D721Med (cell line): ENCODE results near the gene MS4A12.
"Not testable (repeated sequence)": the region's sequence is repeated elsewhere in the genome, so short reads cannot be mapped to it uniquely, and the experiment has no call there.

ENCODE experiments used
- DNase-seq: peaks from one replicate; pipeline ENCODE4 v3.0.0; 2011; ENCODE audit warnings: low spot score; ENCODE audit not compliant: insufficient read length
- FAIRE-seq: peaks from 2 replicates; lab custom pipeline; 2011; peaks lifted over from hg19 to GRCh38; lab: Jason Lieb, UNC
- TF ChIP-seq, protein P1 (sequence below): IDR thresholded peaks from 2 replicates; pipeline ENCODE4 v1.5.1; 2012; ENCODE audit warnings: mild to moderate bottlenecking, control low read depth; ENCODE audit not compliant: insufficient read depth; ENCODE audit errors: missing control alignments

Gene MS4A12

DNA sequence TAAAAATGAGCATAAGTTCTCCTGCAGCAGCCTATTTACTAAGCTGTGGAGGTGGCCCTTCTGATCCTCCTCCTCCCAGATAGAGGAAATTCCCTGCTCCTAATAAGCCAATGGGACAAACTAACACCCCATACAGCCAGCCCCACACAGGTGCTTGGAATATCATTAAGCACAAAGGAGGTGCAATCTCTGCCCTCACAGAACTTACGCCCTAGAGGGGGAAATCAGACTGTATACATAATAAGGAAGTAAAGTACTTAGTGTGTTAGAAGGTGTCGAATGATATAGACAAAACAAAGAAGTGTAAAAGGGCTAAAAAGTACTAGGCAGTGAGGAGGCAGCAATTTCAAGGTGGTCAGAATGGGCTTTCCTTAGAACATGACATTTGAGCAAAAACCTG lies 5.8 kb downstream of the MS4A12 start:
- DNase-seq = no peak
- TF ChIP-seq, protein P1, sequence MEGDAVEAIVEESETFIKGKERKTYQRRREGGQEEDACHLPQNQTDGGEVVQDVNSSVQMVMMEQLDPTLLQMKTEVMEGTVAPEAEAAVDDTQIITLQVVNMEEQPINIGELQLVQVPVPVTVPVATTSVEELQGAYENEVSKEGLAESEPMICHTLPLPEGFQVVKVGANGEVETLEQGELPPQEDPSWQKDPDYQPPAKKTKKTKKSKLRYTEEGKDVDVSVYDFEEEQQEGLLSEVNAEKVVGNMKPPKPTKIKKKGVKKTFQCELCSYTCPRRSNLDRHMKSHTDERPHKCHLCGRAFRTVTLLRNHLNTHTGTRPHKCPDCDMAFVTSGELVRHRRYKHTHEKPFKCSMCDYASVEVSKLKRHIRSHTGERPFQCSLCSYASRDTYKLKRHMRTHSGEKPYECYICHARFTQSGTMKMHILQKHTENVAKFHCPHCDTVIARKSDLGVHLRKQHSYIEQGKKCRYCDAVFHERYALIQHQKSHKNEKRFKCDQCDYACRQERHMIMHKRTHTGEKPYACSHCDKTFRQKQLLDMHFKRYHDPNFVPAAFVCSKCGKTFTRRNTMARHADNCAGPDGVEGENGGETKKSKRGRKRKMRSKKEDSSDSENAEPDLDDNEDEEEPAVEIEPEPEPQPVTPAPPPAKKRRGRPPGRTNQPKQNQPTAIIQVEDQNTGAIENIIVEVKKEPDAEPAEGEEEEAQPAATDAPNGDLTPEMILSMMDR = no peak
- FAIRE-seq = no peak

DNA sequence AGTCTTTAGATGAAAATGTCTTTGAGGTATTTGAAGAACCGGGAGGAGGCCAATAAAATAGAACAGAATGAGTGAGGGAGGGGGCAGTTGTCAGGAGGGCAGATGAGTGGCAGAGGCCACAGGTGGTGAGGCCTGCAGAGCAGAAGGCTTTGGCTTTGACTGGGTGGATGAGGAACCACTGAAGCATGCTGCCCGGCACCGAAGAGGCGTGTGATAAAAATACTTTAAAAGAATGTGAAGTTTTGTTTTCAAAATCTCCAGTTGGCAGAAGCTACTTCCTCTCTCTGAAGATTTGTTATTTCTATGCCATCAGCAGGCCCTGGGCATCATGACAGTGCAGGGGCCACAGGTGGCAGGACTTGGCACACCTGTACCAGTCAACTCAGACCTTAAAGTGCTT lies 6.3 kb downstream of the MS4A12 start:
- no peak for FAIRE-seq
- no peak for DNase-seq
- TF ChIP-seq, protein P1 = no peak

DNA sequence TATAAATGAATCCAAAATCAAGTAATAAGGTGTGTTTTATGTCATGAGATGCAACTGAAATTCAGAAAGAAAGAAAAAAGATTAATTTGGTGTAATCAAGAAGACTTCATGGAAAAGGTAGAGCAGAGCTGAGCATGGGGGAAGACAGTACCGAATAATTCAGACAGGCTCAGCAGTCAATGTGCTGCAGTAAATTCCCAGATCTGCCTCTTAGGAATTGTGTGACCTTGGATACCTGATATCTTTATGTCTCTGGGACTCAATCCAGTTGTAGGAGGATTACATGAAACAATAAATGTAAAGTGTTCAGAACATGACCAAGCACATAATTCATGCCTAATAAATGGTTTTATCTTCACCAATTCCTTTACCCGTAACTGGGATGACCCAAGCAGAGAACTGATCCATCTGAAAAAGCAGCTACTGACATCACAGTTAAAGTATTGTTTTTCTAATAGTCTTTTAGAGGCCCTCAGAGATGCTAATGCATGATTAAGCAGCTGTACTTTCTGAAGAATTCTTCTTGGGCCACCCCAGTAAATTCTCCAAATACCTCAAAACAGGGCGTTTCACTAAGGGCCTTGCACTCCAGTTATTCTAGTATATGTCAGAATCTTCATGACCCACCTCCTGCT lies 7.8 kb downstream of the MS4A12 start:
- FAIRE-seq = no peak
- DNase-seq = no peak
- TF ChIP-seq, protein P1 = no peak

DNA sequence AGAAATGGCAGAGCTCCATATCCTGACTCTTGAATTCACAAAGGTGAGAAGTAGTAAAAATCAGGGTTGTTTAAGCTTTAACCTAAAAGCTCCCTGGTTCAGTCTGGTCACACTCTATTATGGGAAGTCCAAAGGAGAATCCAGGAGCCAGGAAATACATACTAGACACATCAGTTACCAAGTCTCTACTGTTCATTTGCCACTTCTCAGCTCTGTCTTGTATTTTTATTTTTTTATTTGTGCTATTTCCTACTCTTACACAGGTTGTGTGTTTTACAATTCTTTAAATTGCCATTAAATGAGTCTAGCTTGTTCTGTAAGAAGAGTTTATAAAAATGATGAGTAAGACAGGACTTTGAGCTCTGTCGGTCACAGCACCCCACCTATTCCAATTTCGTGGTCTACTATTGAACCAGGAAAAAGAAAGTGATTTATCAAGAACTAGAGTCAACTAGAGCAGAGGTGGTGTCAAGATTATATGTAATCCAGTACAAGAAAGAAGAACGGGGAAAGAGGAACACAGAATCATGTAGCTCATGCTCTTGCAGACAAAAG lies 9.7 kb downstream of the MS4A12 start:
- no peak for FAIRE-seq
- TF ChIP-seq, protein P1 = no peak
- no peak for DNase-seq

DNA sequence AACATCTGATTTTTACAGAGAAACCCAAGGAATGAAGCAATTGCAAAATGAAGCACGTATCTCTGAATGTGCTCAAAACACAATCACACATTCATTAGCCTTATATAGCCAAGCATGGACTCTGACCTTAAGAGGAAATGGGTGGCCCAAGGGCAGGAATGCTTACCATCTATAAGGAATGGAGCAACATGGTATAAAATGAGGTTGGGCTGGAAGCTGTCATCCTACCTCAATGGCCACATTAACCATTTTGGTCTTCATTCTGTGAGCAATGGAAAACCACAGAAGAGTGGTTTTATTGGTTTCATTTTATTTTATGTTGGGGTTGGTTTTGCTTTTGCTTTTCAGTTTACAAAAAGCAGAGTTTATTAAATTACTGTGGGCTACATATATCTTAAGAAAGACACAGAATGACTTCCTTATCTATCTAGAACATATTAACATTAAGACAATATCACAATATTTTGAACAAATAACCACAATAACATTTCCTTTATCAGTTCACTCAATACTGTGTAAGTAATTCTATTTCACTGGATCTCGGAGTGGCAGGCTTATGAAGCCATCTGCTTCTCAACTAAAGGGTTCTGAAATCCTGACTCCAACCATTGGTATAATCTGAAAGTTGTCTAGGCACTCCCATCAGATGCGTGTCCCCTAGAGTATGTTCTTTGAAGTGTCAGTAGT lies 11.8 kb downstream of the MS4A12 start:
- TF ChIP-seq, protein P1 = no peak
- no peak for DNase-seq
- no peak for FAIRE-seq

DNA sequence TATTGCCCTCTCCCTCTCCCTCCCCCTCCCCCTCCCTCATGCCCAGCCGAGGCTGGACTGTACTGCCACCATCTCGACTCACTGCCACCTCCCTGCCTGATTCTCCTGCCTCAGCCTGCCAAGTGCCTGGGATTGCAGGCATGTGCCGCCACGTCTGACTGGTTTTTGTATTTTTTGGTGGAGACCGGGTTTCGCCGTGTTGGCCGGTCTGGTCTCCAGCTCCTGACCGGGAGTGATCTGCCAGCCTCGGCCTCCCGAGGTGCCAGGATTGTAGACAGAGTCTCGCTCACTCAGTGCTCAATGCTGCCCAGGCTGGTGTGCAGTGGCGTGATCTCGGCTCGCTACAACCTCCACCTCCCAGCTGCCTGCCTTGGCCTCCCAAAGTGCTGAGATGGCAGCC lies 17.0 kb downstream of the MS4A12 start:
- DNase-seq, FAIRE-seq: not testable (repeated sequence)

DNA sequence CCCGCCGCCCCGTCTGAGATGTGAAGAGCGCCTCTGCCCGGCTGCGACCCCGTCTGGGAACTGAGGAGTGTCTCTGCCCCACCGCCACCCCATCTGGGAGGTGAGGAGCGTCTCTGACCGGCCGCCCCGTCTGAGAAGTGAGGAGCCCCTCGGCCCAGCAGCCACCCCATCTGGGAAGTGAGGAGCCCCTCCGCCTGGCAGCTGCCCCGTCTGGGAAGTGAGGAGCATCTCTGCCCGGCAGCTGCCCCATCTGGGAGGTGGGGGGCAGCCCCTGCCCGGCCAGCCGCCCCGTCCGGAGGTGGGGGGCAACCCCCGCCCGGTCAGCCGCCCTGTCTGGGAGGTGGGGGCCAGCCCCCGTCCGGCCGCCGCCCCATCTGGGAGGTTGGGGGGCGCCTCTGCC lies 17.6 kb downstream of the MS4A12 start:
- FAIRE-seq, DNase-seq: not testable (repeated sequence)

DNA sequence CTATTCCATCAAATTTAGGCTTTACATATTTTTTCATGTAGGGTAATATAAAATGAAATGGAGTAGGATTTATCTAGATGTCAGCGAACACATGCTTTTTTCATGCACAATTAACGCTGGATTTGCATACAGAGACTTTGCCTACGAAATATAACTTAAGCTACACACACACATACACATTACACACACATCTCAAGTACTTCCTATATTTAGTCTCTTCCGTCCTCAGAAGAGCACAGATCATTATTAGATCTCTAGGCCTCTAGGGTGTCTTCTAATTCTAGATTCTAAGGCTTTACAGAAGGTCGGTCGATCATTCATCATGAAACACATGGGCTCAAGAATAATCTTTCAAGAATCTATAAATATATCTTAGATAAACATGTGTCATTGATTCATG lies 18.8 kb downstream of the MS4A12 start:
- FAIRE-seq = no peak

More for the DNA sequence above, 18.8 kb downstream of the MS4A12 start:
- TF ChIP-seq, protein P1 = no peak
- no peak for DNase-seq
